Choroid plexus epithelial cell (primary cell): Measurements from ENCODE around the gene OR52N5.

Experiments
- DNase-seq: peaks from one replicate; pipeline ENCODE4 v3.0.0-alpha.2; 2010; ENCODE audit warnings: low read depth
- H3K4me3 ChIP-seq: 2 replicates; pipeline ENCODE4 v1.5.1; 2011; ENCODE audit warnings: low read depth, mild to moderate bottlenecking, control low read depth, low read length, moderate library complexity
- CTCF ChIP-seq: conservative IDR thresholded peaks from 2 replicates; pipeline ENCODE4 v1.5.1; 2011; ENCODE audit warnings: low read depth, mild to moderate bottlenecking, control low read depth, inconsistent platforms, low read length, moderate library complexity

Gene OR52N5

DNA sequence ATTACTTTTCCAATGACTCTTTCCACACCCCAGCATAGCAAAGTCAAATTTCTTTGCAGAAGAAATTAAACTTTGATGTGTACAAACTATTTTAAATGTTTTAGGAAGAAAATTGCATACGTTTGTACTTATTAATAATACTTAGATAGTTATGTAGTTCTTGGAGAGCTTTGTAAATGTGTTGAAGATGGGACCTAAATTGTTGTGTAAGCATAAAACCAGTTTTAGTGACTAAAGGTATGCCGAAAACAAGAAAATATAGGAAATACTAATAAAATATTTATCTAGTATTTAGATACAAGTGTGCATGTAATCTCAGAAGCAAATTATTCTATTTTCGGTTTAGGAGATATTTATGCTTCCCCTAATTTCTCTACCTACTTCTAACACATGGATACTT lies 33.3 kb downstream of the OR52N5 start:
- no peak for TF ChIP-seq CTCF
- DNase-seq, result no peak
- H3K4me3 ChIP-seq, result no peak overlapping the region

GRCh38 chr11:5746614-5747013 lies 36.5 kb downstream of the OR52N5 start:
- no peak for TF ChIP-seq CTCF
- DNase-seq, result no peak
- no peak overlapping the region for H3K4me3 ChIP-seq

DNA sequence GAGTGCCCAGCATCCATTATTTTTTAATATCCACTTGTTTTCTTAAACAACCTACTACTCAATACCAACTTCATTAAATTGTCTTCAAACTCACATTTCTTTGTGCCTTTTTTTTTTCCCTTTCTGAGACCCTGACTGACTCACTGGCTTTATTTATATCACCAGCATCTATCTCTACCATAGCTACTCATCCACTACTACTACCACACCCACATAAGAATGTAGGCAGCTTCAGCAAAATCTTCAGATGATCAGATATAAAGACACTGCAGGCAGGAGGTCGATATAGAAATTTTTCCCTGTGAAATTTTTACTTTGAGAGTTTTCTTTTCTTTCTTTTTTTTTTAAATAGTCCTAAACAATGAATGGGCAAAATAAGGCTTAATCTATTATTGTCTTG lies 44.7 kb downstream of the OR52N5 start:
- H3K4me3 ChIP-seq, result no peak overlapping the region
- no peak for TF ChIP-seq CTCF
- DNase-seq, result no peak

GRCh38 chr11:5737670-5738392 lies 45.3 kb downstream of the OR52N5 start:
- peak; percentile 3 for DNase-seq
- H3K4me3 ChIP-seq, result no peak overlapping the region
- TF ChIP-seq CTCF, result no peak

DNA sequence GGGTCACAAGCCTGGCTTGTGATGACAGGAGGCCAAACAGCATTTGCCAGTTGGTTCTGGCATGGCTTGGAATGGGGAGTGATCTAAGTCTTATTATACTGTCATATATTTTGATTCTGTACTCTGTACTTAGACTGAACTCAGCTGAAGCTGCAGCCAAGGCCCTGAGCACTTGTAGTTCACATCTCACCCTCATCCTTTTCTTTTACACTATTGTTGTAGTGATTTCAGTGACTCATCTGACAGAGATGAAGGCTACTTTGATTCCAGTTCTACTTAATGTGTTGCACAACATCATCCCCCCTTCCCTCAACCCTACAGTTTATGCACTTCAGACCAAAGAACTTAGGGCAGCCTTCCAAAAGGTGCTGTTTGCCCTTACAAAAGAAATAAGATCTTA lies 46.1 kb downstream of the OR52N5 start:
- DNase-seq, result peak; percentile 47
- H3K4me3 ChIP-seq, result no peak overlapping the region
- TF ChIP-seq CTCF, result no peak

- no peak for DNase-seq
- H3K4me3 ChIP-seq, result no peak within 1 kb of the TSS
- TF ChIP-seq CTCF, result no peak
These were observed 46.8 kb downstream of the OR52N5 start, which contains the start of gene OR56B1 for GRCh38 chr11:5736396-5736795. OR56B1 (plus strand) TSS chr11:5736448; CDS start chr11:5736517, 69 bp downstream.

DNA sequence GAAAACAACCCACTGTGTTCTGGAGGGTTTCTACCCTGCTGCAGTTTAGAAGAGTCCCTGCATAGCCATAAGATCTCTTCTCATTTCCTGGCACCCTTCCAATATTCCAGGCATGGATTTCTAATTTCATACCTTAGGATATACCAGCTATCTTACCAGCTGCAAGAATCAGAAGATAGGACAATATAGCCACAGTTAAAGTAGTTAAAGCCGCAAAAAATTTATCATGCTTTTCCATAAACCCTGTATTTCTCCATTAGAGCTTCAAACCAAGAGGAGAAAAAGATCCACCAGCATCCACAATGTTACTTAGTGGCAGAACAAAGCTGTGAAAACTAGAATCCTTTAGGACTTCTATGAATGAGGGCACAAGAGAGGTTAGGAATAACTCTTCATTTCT lies 55.5 kb downstream of the OR52N5 start:
- no peak for DNase-seq
- no peak overlapping the region for H3K4me3 ChIP-seq
- no peak for TF ChIP-seq CTCF
